Measurements from ENCODE around the gene MAGEA9. TPM values are rescaled to one million over a fixed set of nuclear protein-coding genes. Genes with fewer than 3 reads are reported as not detected.
"Not testable (repeated sequence)": the region's sequence is repeated elsewhere in the genome, so short reads cannot be mapped to it uniquely, and the experiment has no call there.

The MAGEA9 gene
- total RNA-seq, 1 donor from 2014 or later = not detected

GRCh38 chrX:149807747-149808458, 26.2 kb downstream of the MAGEA9 start:
- no peak for DNase-seq (ENCODE audit: low read depth, low spot score)

GRCh38 chrX:149818652-149819051, 36.9 kb downstream of the MAGEA9 start:
- DNase-seq (ENCODE audit: low read depth, low spot score) = no peak

- DNase-seq (ENCODE audit: low read depth, low spot score) = no peak
Measured at GRCh38 chrX:149819371-149819770, 37.6 kb downstream of the MAGEA9 start.

- no peak for DNase-seq (ENCODE audit: low read depth, low spot score)
Measured at GRCh38 chrX:149825424-149825823, 43.7 kb downstream of the MAGEA9 start.

- no peak for DNase-seq (ENCODE audit: low read depth, low spot score)
Measured at GRCh38 chrX:149827254-149827653, 45.5 kb downstream of the MAGEA9 start.

- DNase-seq (ENCODE audit: low read depth, low spot score) = no peak
Measured at GRCh38 chrX:149829751-149830191, 48.0 kb downstream of the MAGEA9 start.

GRCh38 chrX:149830192-149830873, 48.6 kb downstream of the MAGEA9 start:
- no peak for DNase-seq (ENCODE audit: low read depth, low spot score)

DNA sequence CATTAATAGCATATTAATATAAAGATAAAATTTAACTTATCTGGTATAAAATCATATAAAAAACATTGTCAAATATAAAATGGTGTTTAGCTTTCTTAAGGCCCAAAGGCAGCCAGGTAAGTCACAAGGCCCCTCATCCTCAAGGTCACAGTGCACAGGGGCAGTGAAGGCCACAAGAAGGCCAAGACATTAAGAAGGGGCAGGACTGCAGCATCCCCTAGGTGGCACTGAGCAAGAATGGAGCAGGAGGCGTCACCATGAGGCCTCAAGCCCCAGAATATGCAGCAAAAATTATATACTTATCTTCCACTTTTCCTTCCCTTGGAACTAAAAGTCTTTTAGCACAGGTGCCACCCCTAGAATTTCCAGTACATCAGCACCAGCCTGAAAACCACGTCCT, 49.7 kb downstream of the MAGEA9 start:
- DNase-seq (ENCODE audit: low read depth, low spot score) = no peak

DNA sequence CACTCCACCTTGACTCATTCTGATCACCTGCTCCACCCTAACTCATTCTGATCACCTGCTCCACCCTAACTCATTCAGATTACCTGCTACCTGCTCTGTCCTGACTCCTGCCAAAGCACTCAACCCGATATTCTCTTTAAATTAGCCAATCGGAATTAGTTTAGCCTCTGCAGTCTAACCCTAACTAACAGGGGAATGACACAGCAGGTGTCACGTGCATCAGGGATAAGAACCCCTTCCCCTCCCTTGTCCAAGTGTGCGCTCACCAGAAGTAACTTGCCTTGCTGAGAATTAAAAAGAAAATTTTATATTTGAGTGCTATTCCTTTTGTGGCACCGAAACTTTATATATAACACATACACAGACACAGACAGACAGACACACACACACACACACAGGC, 55.0 kb downstream of the MAGEA9 start:
- DNase-seq (ENCODE audit: low read depth, low spot score) = not testable (repeated sequence)

DNA sequence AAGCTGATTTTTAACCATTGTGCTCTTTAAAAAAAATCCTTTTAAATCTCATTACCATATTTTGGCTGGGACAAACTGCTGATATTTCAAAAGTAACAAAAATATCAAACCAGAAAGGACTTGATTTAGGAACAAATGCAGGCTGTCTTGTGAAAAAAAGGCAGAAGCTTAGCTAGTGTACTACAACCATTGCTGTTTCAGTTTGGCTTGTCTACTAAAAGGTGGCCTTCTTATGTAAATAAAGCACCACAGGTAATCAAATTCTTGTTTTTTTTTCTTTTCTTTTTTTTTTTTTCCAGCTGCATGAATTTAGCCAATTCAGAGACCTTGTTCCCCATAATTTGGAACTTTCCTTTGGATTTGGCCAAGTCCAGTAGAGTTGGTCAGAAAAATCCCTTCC, 55.4 kb downstream of the MAGEA9 start:
- no peak for DNase-seq (ENCODE audit: low read depth, low spot score)

Other genes starting within 250 kb of the MAGEA9 start
- gene EOLA1, start 240.9 kb upstream of the MAGEA9 start, total RNA-seq = 14.2 and 17.8 TPM in 2 replicates
- gene HSFX3, start 232.0 kb upstream of the MAGEA9 start, total RNA-seq = not detected in 2 replicates
- not detected in 2 replicates for gene MAGEA9B, start 194.5 kb upstream of the MAGEA9 start, total RNA-seq
- gene HSFX2, start 186.6 kb upstream of the MAGEA9 start, total RNA-seq = 0.21 TPM in 1 of 2 replicates, not detected in the other
- 16.2 and 19.1 TPM in 2 replicates for gene TMEM185A, start 150.1 kb upstream of the MAGEA9 start, total RNA-seq
- gene MAGEA11, start 69.9 kb upstream of the MAGEA9 start, total RNA-seq = not detected in 2 replicates
- 0.28 and 0.40 TPM in 2 replicates for gene HSFX1, start 7.9 kb upstream of the MAGEA9 start, total RNA-seq
- not detected in 2 replicates for gene MAGEA8, start 99.3 kb downstream of the MAGEA9 start, total RNA-seq
- gene HSFX4, start 147.6 kb downstream of the MAGEA9 start, total RNA-seq = not detected in 2 replicates
- gene EOLA2, start 156.6 kb downstream of the MAGEA9 start, total RNA-seq = 26.3 and 29.3 TPM in 2 replicates

Measured in pulmonary artery endothelial cell (primary cell).